Brain pericyte (primary cell): Measurements from ENCODE around the gene PLCB3.
A peak's percentile ranks its signal among the peaks of the same experiment; 100 is the strongest.
"Not testable (repeated sequence)": the region's sequence is repeated elsewhere in the genome, so short reads cannot be mapped to it uniquely, and the experiment has no call there.

Experiments used
- DNase-seq: peaks from one replicate; pipeline ENCODE4 v3.0.0-alpha.2; 2012; ENCODE audit warnings: low read depth, low spot score

PLCB3 gene

GRCh38 chr11:64235437-64236161, 15.7 kb upstream of the PLCB3 start:
- no peak for DNase-seq

GRCh38 chr11:64237484-64237951, 13.8 kb upstream of the PLCB3 start:
- DNase-seq: no peak

- no peak for DNase-seq
Measured at GRCh38 chr11:64238076-64238475, 13.3 kb upstream of the PLCB3 start.

GRCh38 chr11:64238999-64239398, 12.3 kb upstream of the PLCB3 start:
- DNase-seq: no peak

GRCh38 chr11:64239662-64240434, 11.5 kb upstream of the PLCB3 start:
- no peak for DNase-seq

GRCh38 chr11:64240435-64241240, 10.7 kb upstream of the PLCB3 start, which contains the start of gene FKBP2:
Gene FKBP2 (plus strand): TSS chr11:64241095. CDS start chr11:64242388, 1,293 bp downstream.
- DNase-seq: peak; percentile 94

GRCh38 chr11:64241241-64241490, 10.2 kb upstream of the PLCB3 start:
- peak; percentile 99 for DNase-seq

GRCh38 chr11:64241491-64242374, 9.6 kb upstream of the PLCB3 start:
- no peak for DNase-seq

GRCh38 chr11:64243236-64243854, 8.0 kb upstream of the PLCB3 start:
- DNase-seq: no peak

GRCh38 chr11:64244107-64244506, 7.2 kb upstream of the PLCB3 start:
- DNase-seq: no peak

- DNase-seq: no peak
Measured at GRCh38 chr11:64244966-64245365, 6.4 kb upstream of the PLCB3 start.

GRCh38 chr11:64245401-64245796, 5.9 kb upstream of the PLCB3 start:
- DNase-seq: no peak

- no peak for DNase-seq
Measured at GRCh38 chr11:64245797-64246620, 5.3 kb upstream of the PLCB3 start.

- not testable (repeated sequence) for DNase-seq
Measured at GRCh38 chr11:64246621-64246870, 4.8 kb upstream of the PLCB3 start.

GRCh38 chr11:64246871-64247728, 4.2 kb upstream of the PLCB3 start, which contains the start of gene PPP1R14B:
Gene PPP1R14B (minus strand): TSS chr11:64246943. CDS start chr11:64246673, 270 bp downstream.
- peak; percentile 45 for DNase-seq

GRCh38 chr11:64247729-64248531, 3.4 kb upstream of the PLCB3 start:
- DNase-seq: no peak

- no peak for DNase-seq
Measured at GRCh38 chr11:64248578-64248977, 2.8 kb upstream of the PLCB3 start.

- DNase-seq: no peak
Measured at GRCh38 chr11:64249038-64249437, 2.3 kb upstream of the PLCB3 start.
